Liver (tissue), 9 donors: ENCODE measurements around the gene GFRA3. TPM values are rescaled to one million over a fixed set of nuclear protein-coding genes. Genes with fewer than 3 reads are reported as not detected.

Experiments
- DNase-seq: peaks from one replicate; pipeline ENCODE4 v3.0.0-alpha.2; 2017; ENCODE audit warnings: low spot score
- H3K27ac ChIP-seq, 2 donors: one replicate each; pipeline ENCODE4 v1.7.0; 2013; ENCODE audit warnings: inconsistent platforms in 2 of 2, low read length in 2 of 2, control low read depth in 1 of 2, low read depth in 1 of 2, mild to moderate bottlenecking in 1 of 2
- H3K27me3 ChIP-seq, 4 donors: one replicate each; pipeline versions ENCODE4 v1.6.1 to v1.7.0; 2013; ENCODE audit warnings: low read length in 3 of 4, inconsistent platforms in 1 of 4, mild to moderate bottlenecking in 1 of 4, moderate library complexity in 1 of 4; ENCODE audit not compliant: control insufficient read depth in 4 of 4, insufficient read depth in 4 of 4
- H3K36me3 ChIP-seq, 4 donors: one replicate each; pipeline versions ENCODE4 v1.6.1 to v1.7.0; 2013; ENCODE audit warnings: low read length in 3 of 4, mild to moderate bottlenecking in 3 of 4, low read depth in 1 of 4, moderate library complexity in 1 of 4; ENCODE audit not compliant: control insufficient read depth in 4 of 4, insufficient read depth in 3 of 4
- H3K4me1 ChIP-seq, 4 donors: one replicate each; pipeline versions ENCODE4 v1.6.1 to v1.7.0; 2013; ENCODE audit warnings: low read length in 3 of 4, mild to moderate bottlenecking in 3 of 4, moderate library complexity in 1 of 4; ENCODE audit not compliant: control insufficient read depth in 4 of 4, insufficient read depth in 4 of 4
- H3K4me3 ChIP-seq, 3 donors: one replicate each; pipeline versions ENCODE4 v1.6.1 to v1.7.0; 2013; ENCODE audit warnings: low read length in 3 of 3, control low read depth in 1 of 3, low read depth in 1 of 3, mild to moderate bottlenecking in 1 of 3
- H3K9ac ChIP-seq, 2 donors: one replicate each; pipeline ENCODE4 v1.7.0; 2013; ENCODE audit warnings: low read length in 2 of 2, mild to moderate bottlenecking in 2 of 2, moderate library complexity in 2 of 2, control low read depth in 1 of 2, low read depth in 1 of 2
- H3K9me3 ChIP-seq, 4 donors: one replicate each; pipeline versions ENCODE4 v1.6.1 to v1.7.0; 2013; ENCODE audit warnings: low read length in 3 of 4; ENCODE audit not compliant: control insufficient read depth in 4 of 4
- ATF3 ChIP-seq: IDR thresholded peaks from 2 replicates; pipeline ENCODE4 v1.6.1; 2016; ENCODE audit warnings: antibody characterized with exemption
- CTCF ChIP-seq: fragments of 150-350 bp; IDR thresholded peaks from 2 replicates; pipeline ENCODE4 v1.5.1; 2017; ENCODE audit warnings: improper control_type of control experiment, low read depth, low read length; ENCODE audit not compliant: missing input control
- EGR1 ChIP-seq, 2 donors: IDR thresholded peaks; 2 replicates each; pipeline ENCODE4 v1.6.1; 2016 to 2018; ENCODE audit warnings: antibody characterized with exemption in 2 of 2, low read depth in 2 of 2
- FOXA1 ChIP-seq: IDR thresholded peaks from 2 replicates; pipeline ENCODE4 v1.6.1; 2016; ENCODE audit warnings: antibody characterized with exemption
- FOXA2 ChIP-seq: IDR thresholded peaks from 2 replicates; pipeline ENCODE4 v1.6.1; 2016; ENCODE audit warnings: antibody characterized with exemption
- GABPA ChIP-seq, 2 donors: IDR thresholded peaks in 1 of 2; conservative IDR thresholded peaks in 1 of 2; 2 replicates each; pipeline ENCODE4 v1.6.1; 2016; ENCODE audit warnings: antibody characterized with exemption in 2 of 2, mild to moderate bottlenecking in 1 of 2, moderate library complexity in 1 of 2
- HNF4A ChIP-seq, 2 donors: conservative IDR thresholded peaks; 2 replicates each; pipeline ENCODE4 v1.6.1; 2016; ENCODE audit warnings: antibody characterized with exemption in 2 of 2, mild to moderate bottlenecking in 2 of 2
- HNF4G ChIP-seq: IDR thresholded peaks from 2 replicates; pipeline ENCODE4 v1.6.1; 2016; ENCODE audit warnings: antibody characterized with exemption
- JUND ChIP-seq, 2 donors: IDR thresholded peaks; 2 replicates each; pipeline ENCODE4 v1.6.1; 2016; ENCODE audit warnings: antibody characterized with exemption in 2 of 2
- NR2F2 ChIP-seq: IDR thresholded peaks from 2 replicates; pipeline ENCODE4 v1.6.1; 2016; ENCODE audit warnings: antibody characterized with exemption
- RAD21 ChIP-seq, 2 donors: IDR thresholded peaks; 2 replicates each; pipeline ENCODE4 v1.6.1; 2016; ENCODE audit warnings: antibody characterized with exemption in 2 of 2, mild to moderate bottlenecking in 2 of 2
- REST ChIP-seq: IDR thresholded peaks from 2 replicates; pipeline ENCODE4 v1.6.1; 2016; ENCODE audit warnings: antibody characterized with exemption, mild to moderate bottlenecking
- RXRA ChIP-seq, 2 donors: IDR thresholded peaks; 2 replicates each; pipeline ENCODE4 v1.6.1; 2017 to 2018; ENCODE audit warnings: antibody characterized with exemption in 2 of 2, mild to moderate bottlenecking in 1 of 2
- SP1 ChIP-seq: IDR thresholded peaks from 2 replicates; pipeline ENCODE4 v1.6.1; 2018; ENCODE audit warnings: antibody characterized with exemption, mild to moderate bottlenecking
- TAF1 ChIP-seq: conservative IDR thresholded peaks from 2 replicates; pipeline ENCODE4 v1.6.1; 2016; ENCODE audit warnings: antibody characterized with exemption, mild to moderate bottlenecking
- ZBTB33 ChIP-seq: IDR thresholded peaks from 2 replicates; pipeline ENCODE4 v1.6.1; 2016; ENCODE audit warnings: antibody characterized with exemption
- WGBS: extraction: QIAGEN DNeasy Blood & Tissue Kit; methylation state at CpG from one replicate; pipeline ENCODE4 v1.1.7; 2013; 5-methylcytosine and 5-hydroxymethylcytosine counted together
- polyA plus RNA-seq, 2 donors: library from polyadenylated mRNA; stranded (reverse) in 1 of 2; unstranded in 1 of 2; fragments of 200-250 nt in 1 of 2; fragments of >200 nt in 1 of 2; fragmentation: Nextera tagmentation in 1 of 2; extraction: Ambion mirVana in 1 of 2; gene quantifications; one replicate each; pipeline versions ENCODE4 v1.2.1 to v1.2.3, GENCODE V29; 2013 to 2015
- total RNA-seq, 2 donors: library from RNA; depleted of rRNA; stranded (reverse); fragments of >200 nt; gene quantifications; one replicate each; pipeline ENCODE4 v1.2.3, GENCODE V29; 2014
- donor health status: healthy.
- donor health status: healthy.
- donor health status: healthy.
- donor health status: healthy.
- donor health status: healthy.

GFRA3 gene
- total and polyA plus RNA-seq, 4 donors = 0.18 to 1.9 (median 0.36) TPM

- Histone ChIP-seq H3K4me3 (no peak overlapping the region), H3K27me3 (no peaks in the 10 kb centered on the region), H3K36me3 (no peaks in the 10 kb centered on the region), H3K9ac (no peak overlapping the region), H3K27ac (no peak overlapping the region), H3K4me1 (no peaks in the 10 kb centered on the region), H3K9me3 (peaks cover under 1 to 7% (median 2%) of the 10 kb centered on the region in 4 donors)
- no peak for DNase-seq
- TF ChIP-seq CTCF (no peak), ZBTB33 (no peak), FOXA2 (no peak), ATF3 (no peak), RXRA (IDR thresholded peaks at IDR 0.05) (no peak), GABPA (IDR thresholded peaks at IDR 0.05 in 1 of 2, conservative IDR thresholded peaks at IDR 0.05 in 1 of 2) (no peak), REST (no peak), JUND (IDR thresholded peaks at IDR 0.05) (no peak)
- 56% methylated on average over 7 of the region's 7 CpGs for WGBS
Measured at GRCh38 chr5:138230981-138231589, 43.3 kb downstream of the GFRA3 start.

GRCh38 chr5:138230261-138230660, 44.2 kb downstream of the GFRA3 start:
- H3K36me3 ChIP-seq = no peaks in the 10 kb centered on the region
- no peak for DNase-seq
- no peaks in the 10 kb centered on the region for H3K27me3 ChIP-seq
- H3K9ac ChIP-seq = no peak overlapping the region
- no peak overlapping the region for H3K27ac ChIP-seq
- no peak overlapping the region for H3K4me3 ChIP-seq
- H3K9me3 ChIP-seq = peaks cover 2 to 7% (median 3%) of the 10 kb centered on the region in 4 donors
- H3K4me1 ChIP-seq = no peaks in the 10 kb centered on the region
- TF ChIP-seq FOXA1 = no peak
- TF ChIP-seq HNF4G = no peak
- TF ChIP-seq JUND (IDR thresholded peaks at IDR 0.05) = no peak
- TF ChIP-seq TAF1 = no peak
- TF ChIP-seq RAD21 (IDR thresholded peaks at IDR 0.05) = no peak
- no peak for TF ChIP-seq ATF3
- no peak for TF ChIP-seq REST
- no peak for TF ChIP-seq SP1
- no peak for TF ChIP-seq NR2F2
- no peak for TF ChIP-seq EGR1 (IDR thresholded peaks at IDR 0.05; ENCODE audit: low read depth in 2 of 2)
- no peak for TF ChIP-seq HNF4A (conservative IDR thresholded peaks at IDR 0.05)
- no peak for TF ChIP-seq CTCF
